Suprapubic skin (tissue), 4 donors: Measurements from ENCODE around the gene DGLUCY.

Experiments
- EP300 ChIP-seq: sonication (generic); formaldehyde crosslinking; IDR thresholded peaks from one replicate; pipeline ENCODE4 v1.6.1; 2017; ENCODE audit warnings: antibody characterized with exemption
- POLR2AphosphoS5 ChIP-seq, 3 donors: sonication (generic); formaldehyde crosslinking; IDR thresholded peaks; one replicate each; pipeline ENCODE4 v1.6.1; 2017; ENCODE audit warnings: antibody characterized with exemption in 3 of 3

GRCh38 chr14:91234791-91235114 is 120.9 kb downstream of the DGLUCY start:
- TF ChIP-seq EP300 (no peak), POLR2AphosphoS5 (IDR thresholded peaks at IDR 0.05) (no peak)
